Keratinocyte (primary cell): ENCODE measurements around the gene CFAP73. TPM values are rescaled to one million over a fixed set of nuclear protein-coding genes. Genes with fewer than 3 reads are reported as not detected.

Experiments used
- DNase-seq: peaks from one replicate; pipeline ENCODE4 v3.0.0-alpha.2; 2011; ENCODE audit warnings: low read depth, missing footprints, low spot score
- FAIRE-seq: peaks from 2 replicates; lab custom pipeline; 2011; peaks lifted over from hg19 to GRCh38; lab: Jason Lieb, UNC
- H2AFZ ChIP-seq: 2 replicates; pipeline ENCODE4 v1.6.0; 2012; ENCODE audit warnings: low read length, control low read depth, inconsistent platforms; ENCODE audit not compliant: control insufficient read depth
- H3K27ac ChIP-seq: 2 replicates; pipeline ENCODE4 v1.5.1; 2011; ENCODE audit warnings: low read length; ENCODE audit not compliant: control insufficient read depth, insufficient read depth
- H3K27me3 ChIP-seq: 3 replicates; pipeline ENCODE4 v1.6.0; 2011; ENCODE audit warnings: low read length; ENCODE audit not compliant: control insufficient read depth, insufficient read depth; ENCODE audit errors: extremely low read depth
- H3K36me3 ChIP-seq, 2 experiments: 2 replicates in 1 of 2; 3 replicates in 1 of 2; pipeline ENCODE4 v1.5.1; 2011; ENCODE audit warnings: low read length in 2 of 2, mild to moderate bottlenecking in 1 of 2; ENCODE audit not compliant: control insufficient read depth in 2 of 2, insufficient read depth in 2 of 2; ENCODE audit errors: extremely low read depth in 1 of 2
- H3K4me1 ChIP-seq: 3 replicates; pipeline ENCODE4 v1.5.1; 2011; ENCODE audit warnings: low read length; ENCODE audit not compliant: control insufficient read depth, insufficient read depth; ENCODE audit errors: extremely low read depth
- H3K4me2 ChIP-seq: 3 replicates; pipeline ENCODE4 v1.6.0; 2011; ENCODE audit warnings: low read depth, low read length; ENCODE audit not compliant: control insufficient read depth, insufficient read depth; ENCODE audit errors: extremely low read depth
- H3K4me3 ChIP-seq, 3 experiments: fragments of 200-600 bp in 1 of 3; sonication (generic) in 1 of 3; 2 replicates in 2 of 3; 3 replicates in 1 of 3; pipeline ENCODE4 v1.5.1; 2011 to 2016; ENCODE audit warnings: low read length in 3 of 3, mild to moderate bottlenecking in 3 of 3, control low read depth in 2 of 3, inconsistent platforms in 1 of 3, low read depth in 1 of 3, mixed read lengths in 1 of 3, mixed run types in 1 of 3, moderate library complexity in 1 of 3; ENCODE audit not compliant: control insufficient read depth in 2 of 3, insufficient read depth in 2 of 3; ENCODE audit errors: extremely low read depth in 1 of 3
- H3K79me2 ChIP-seq: 2 replicates; pipeline ENCODE4 v1.6.0; 2012; ENCODE audit warnings: low read length; ENCODE audit not compliant: control insufficient read depth, insufficient read depth
- H3K9ac ChIP-seq: 3 replicates; pipeline ENCODE4 v1.6.0; 2011; ENCODE audit warnings: low read length; ENCODE audit not compliant: control insufficient read depth, insufficient read depth; ENCODE audit errors: extremely low read depth
- H3K9me1 ChIP-seq: 3 replicates; pipeline ENCODE4 v1.6.0; 2011; ENCODE audit warnings: low read length; ENCODE audit not compliant: control insufficient read depth, insufficient read depth; ENCODE audit errors: extremely low read depth
- H3K9me3 ChIP-seq: 2 replicates; pipeline ENCODE4 v1.5.1; 2012; ENCODE audit warnings: low read depth, low read length; ENCODE audit not compliant: control insufficient read depth
- H4K20me1 ChIP-seq: 3 replicates; pipeline ENCODE4 v1.6.0; 2011; ENCODE audit warnings: low read length; ENCODE audit not compliant: control insufficient read depth, insufficient read depth; ENCODE audit errors: extremely low read depth
- EZH2 ChIP-seq: IDR thresholded peaks from one replicate; pipeline ENCODE4 v1.6.1; 2012; ENCODE audit warnings: inconsistent platforms, mild to moderate bottlenecking, low read length, moderate library complexity
- dilution Hi-C: fragments of 300-500 bp; cut with MboI; formaldehyde crosslinking; loops from one replicate; pipeline ENCODE4 v1.7.0; 2020; ENCODE audit warnings: low sequenced_read_pairs; ENCODE audit not compliant: extremely low pct_ligation_motif_present
- polyA plus RNA-seq, 5 experiments: library from polyadenylated mRNA; depleted of rRNA in 3 of 5; stranded (reverse) in 3 of 5; stranded (forward) in 1 of 5; unstranded in 1 of 5; fragments of >200 nt; gene quantifications; 1 replicate in 1 of 5; 2 replicates in 3 of 5; 3 replicates in 1 of 5; pipeline versions ENCODE4 v1.2.1 to v1.2.3, GENCODE V29; 2011 to 2012; ENCODE audit warnings: missing spikeins in 2 of 5, low read depth in 1 of 5, low replicate concordance in 1 of 5
- TF ChIP-seq, protein P1 (sequence below), 3 experiments: IDR thresholded peaks in 1 of 3; conservative IDR thresholded peaks in 1 of 3; optimal IDR thresholded peaks in 1 of 3; 2 replicates in 2 of 3; 3 replicates in 1 of 3; pipeline versions ENCODE3 to v1.5.1; 2011; ENCODE audit warnings: low read length in 3 of 3, mild to moderate bottlenecking in 3 of 3, moderate library complexity in 2 of 3, control low read depth in 1 of 3, inconsistent platforms in 1 of 3; ENCODE audit not compliant: insufficient read depth in 2 of 3; ENCODE audit errors: extremely low read depth in 1 of 3

The CFAP73 gene
- polyA plus RNA-seq, 1 donor (not counting 4 experiments of a cell fraction or from before 2014, with no cell fraction given), result not detected

- Histone ChIP-seq H3K4me3 (no peak overlapping the region), H3K4me1 (no peaks in the 10 kb centered on the region), H2AFZ (no peak overlapping the region), H4K20me1 (no peaks in the 10 kb centered on the region), H3K27ac (no peak overlapping the region), H3K4me2 (no peak overlapping the region), H3K27me3 (peaks cover 17% of the 10 kb centered on the region), H3K9ac (no peak overlapping the region), H3K36me3 (no peaks in the 10 kb centered on the region), H3K9me1 (no peaks in the 10 kb centered on the region), H3K9me3 (no peaks in the 10 kb centered on the region), H3K79me2 (no peaks in the 10 kb centered on the region)
- dilution Hi-C loops, result no loop called here
- FAIRE-seq, result no peak
- TF ChIP-seq EZH2, result no peak
- TF ChIP-seq, protein P1, sequence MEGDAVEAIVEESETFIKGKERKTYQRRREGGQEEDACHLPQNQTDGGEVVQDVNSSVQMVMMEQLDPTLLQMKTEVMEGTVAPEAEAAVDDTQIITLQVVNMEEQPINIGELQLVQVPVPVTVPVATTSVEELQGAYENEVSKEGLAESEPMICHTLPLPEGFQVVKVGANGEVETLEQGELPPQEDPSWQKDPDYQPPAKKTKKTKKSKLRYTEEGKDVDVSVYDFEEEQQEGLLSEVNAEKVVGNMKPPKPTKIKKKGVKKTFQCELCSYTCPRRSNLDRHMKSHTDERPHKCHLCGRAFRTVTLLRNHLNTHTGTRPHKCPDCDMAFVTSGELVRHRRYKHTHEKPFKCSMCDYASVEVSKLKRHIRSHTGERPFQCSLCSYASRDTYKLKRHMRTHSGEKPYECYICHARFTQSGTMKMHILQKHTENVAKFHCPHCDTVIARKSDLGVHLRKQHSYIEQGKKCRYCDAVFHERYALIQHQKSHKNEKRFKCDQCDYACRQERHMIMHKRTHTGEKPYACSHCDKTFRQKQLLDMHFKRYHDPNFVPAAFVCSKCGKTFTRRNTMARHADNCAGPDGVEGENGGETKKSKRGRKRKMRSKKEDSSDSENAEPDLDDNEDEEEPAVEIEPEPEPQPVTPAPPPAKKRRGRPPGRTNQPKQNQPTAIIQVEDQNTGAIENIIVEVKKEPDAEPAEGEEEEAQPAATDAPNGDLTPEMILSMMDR (optimal IDR thresholded peaks at IDR 0.05 in 1 of 3, IDR thresholded peaks at IDR 0.05 in 1 of 3, conservative IDR thresholded peaks at IDR 0.05 in 1 of 3; ENCODE audit: extremely low read depth in 1 of 3, insufficient read depth in 2 of 3, low read length in 3 of 3), result no peak
- no peak for DNase-seq
These were observed 37.3 kb upstream of the CFAP73 start for GRCh38 chr12:113112043-113112899.

GRCh38 chr12:113113397-113113796 lies 36.1 kb upstream of the CFAP73 start:
- Histone ChIP-seq H3K9me1 (no peaks in the 10 kb centered on the region), H3K4me3 (no peak overlapping the region), H3K4me1 (no peaks in the 10 kb centered on the region), H3K79me2 (no peaks in the 10 kb centered on the region), H2AFZ (no peak overlapping the region), H4K20me1 (no peaks in the 10 kb centered on the region), H3K4me2 (no peak overlapping the region), H3K27me3 (peaks cover 17% of the 10 kb centered on the region), H3K9me3 (no peaks in the 10 kb centered on the region), H3K27ac (no peak overlapping the region), H3K36me3 (no peaks in the 10 kb centered on the region), H3K9ac (no peak overlapping the region)
- DNase-seq (no peak), FAIRE-seq (no peak)
- dilution Hi-C loops, result no loop called here
- TF ChIP-seq, protein P1 (optimal IDR thresholded peaks at IDR 0.05 in 1 of 3, IDR thresholded peaks at IDR 0.05 in 1 of 3, conservative IDR thresholded peaks at IDR 0.05 in 1 of 3; ENCODE audit: extremely low read depth in 1 of 3, insufficient read depth in 2 of 3, low read length in 3 of 3), result no peak
- no peak for TF ChIP-seq EZH2
